Motor neuron (in vitro differentiated cells): ENCODE results near the gene KIF2C. TPM values are rescaled to one million over a fixed set of nuclear protein-coding genes. Genes with fewer than 3 reads are reported as not detected.
"Not testable (repeated sequence)": the region's sequence is repeated elsewhere in the genome, so short reads cannot be mapped to it uniquely, and the experiment has no call there.

Source experiments
- ATAC-seq, 8 experiments: fragments of 200-7000 bp; cut with Tn5 transposase; replicated peaks in 6 of 8; 2 replicates each; pipeline ENCODE4 v1.8.0; 2021; ENCODE audit warnings: mild to moderate bottlenecking in 8 of 8, moderate library complexity in 8 of 8
- H3K27ac ChIP-seq, 2 donors: fragments of 250-450 bp; sonication (Bioruptor Pico); 2 replicates each; pipeline ENCODE4 v1.9.0; 2021; ENCODE audit warnings: antibody characterized with exemption in 2 of 2, mild to moderate bottlenecking in 2 of 2, moderate library complexity in 1 of 2
- H3K4me1 ChIP-seq, 2 donors: fragments of 250-450 bp; sonication (Bioruptor Pico); replicated peaks in 1 of 2; 2 replicates each; pipeline ENCODE4 v1.6.1; 2021; ENCODE audit warnings: antibody characterized with exemption in 2 of 2, mild to moderate bottlenecking in 2 of 2, moderate library complexity in 1 of 2
- H3K4me3 ChIP-seq, 5 donors: fragments of 250-450 bp; sonication (Bioruptor Pico); 2 replicates each; pipeline ENCODE4 v1.9.0; 2021; ENCODE audit warnings: antibody characterized with exemption in 5 of 5, mild to moderate bottlenecking in 5 of 5, moderate library complexity in 4 of 5
- WGBS, 10 experiments: fragments of 450-650 bp; shearing (Covaris generic); methylation state at CpG; one replicate each; pipeline ENCODE4 v1.0.0; 2022; 5-methylcytosine and 5-hydroxymethylcytosine counted together
- in situ Hi-C, 9 experiments: fragments of 400-800 bp; cut with MboI; loops; one replicate each; pipeline ENCODE4 v1.15.0; 2021; ENCODE audit warnings: low sequenced_read_pairs in 9 of 9, low pct_unique_long_range_greater_than_20kb in 2 of 9; ENCODE audit not compliant: unreplicated experiment in 9 of 9
- total RNA-seq, 8 experiments: library from RNA; unstranded; fragments of 300-600 nt; gene quantifications; 2 replicates each; pipeline versions ENCODE4 v1.2.3 to v1.2.4, GENCODE V29; 2022

The KIF2C gene
- total RNA-seq, 8 experiments from 2014 or later: 0.61 to 92.3 (median 4.9) TPM

- no peak for ATAC-seq
- no peak overlapping the region for H3K27ac ChIP-seq
- no peak overlapping the region for H3K4me3 ChIP-seq
- 58 to 97% (median 88%) methylated on average over 2 to 15 of the region's 28 CpGs; no CpG with 5 or more reads in 4 of the 10 experiments for WGBS, 10 experiments
- in situ Hi-C loops: no loop called here
- no peaks in the 10 kb centered on the region for H3K4me1 ChIP-seq
These were observed 15.9 kb upstream of the KIF2C start for GRCh38 chr1:44723496-44724295.

DNA sequence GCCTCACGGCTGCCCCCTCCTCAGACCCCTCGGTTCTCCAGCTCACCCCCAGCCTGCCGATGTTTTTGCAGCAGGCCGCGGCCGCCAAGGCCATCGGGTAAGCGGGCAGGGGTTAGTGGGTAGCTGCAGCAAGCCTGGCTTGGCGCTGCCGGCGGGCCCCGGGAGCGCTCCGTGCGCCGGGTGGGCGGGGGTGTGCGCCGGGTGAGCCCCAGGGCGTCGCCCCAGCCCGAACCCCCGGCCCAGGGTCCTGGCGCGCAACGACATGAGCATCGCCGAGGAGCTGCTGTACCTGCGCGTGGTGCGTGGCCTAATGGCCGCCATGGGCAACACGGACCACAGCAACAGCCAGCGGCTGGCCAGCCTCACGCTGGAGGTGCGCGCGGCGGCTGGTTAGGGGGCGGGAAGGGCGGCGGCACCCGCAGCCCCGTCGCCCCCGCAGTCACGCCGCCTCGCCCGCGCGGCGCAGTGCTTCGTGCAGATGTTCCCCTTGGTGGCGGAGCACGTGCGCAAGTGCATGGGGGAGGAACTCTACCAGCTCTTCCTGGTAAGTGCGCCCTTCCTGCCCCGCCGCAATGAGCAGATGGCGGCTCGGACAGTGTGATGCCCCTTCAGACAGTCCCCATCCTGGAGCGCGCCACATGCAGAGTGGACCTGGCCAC lies 15.2 kb upstream of the KIF2C start:
- in situ Hi-C loops: no loop called here
- H3K4me1 ChIP-seq: no peaks in the 10 kb centered on the region
- 95% methylated on average over 18 of the region's 64 CpGs; no CpG with 5 or more reads in 9 of the 10 experiments for WGBS, 10 experiments

GRCh38 chr1:44724955-44725698 lies 14.5 kb upstream of the KIF2C start:
- H3K4me1 ChIP-seq: no peaks in the 10 kb centered on the region
- ATAC-seq: no peak
- H3K4me3 ChIP-seq: no peak overlapping the region
- no peak overlapping the region for H3K27ac ChIP-seq
- in situ Hi-C loops: loop anchor here in 1 of 9 experiments (25.0 kb wide), 1 partner anchor 587 kb away; no protein-coding TSS in a partner anchor
- 80 to 96% (median 87%) methylated on average over 1 to 19 of the region's 27 CpGs; no CpG with 5 or more reads in 3 of the 10 experiments for WGBS, 10 experiments

More for the DNA sequence above, 15.2 kb upstream of the KIF2C start:
- ATAC-seq: no peak
- Histone ChIP-seq H3K27ac (no peak overlapping the region), H3K4me3 (no peak overlapping the region)

- in situ Hi-C loops: loop anchor here in 1 of 9 experiments (25.0 kb wide), 1 partner anchor 581 kb away; no protein-coding TSS in a partner anchor
- WGBS, 10 experiments: 0 to 12% (median 2%) methylated on average over 3 to 19 of the region's 19 CpGs
- Histone ChIP-seq H3K27ac (peak within 1 kb of the TSS; percentile 96 to 99), H3K4me1 (peaks cover 0 to 4% of the 10 kb centered on the region in 2 donors), H3K4me3 (peak within 1 kb of the TSS; percentile 13 to 24 (median 17))
- ATAC-seq: peak; percentile 79 to 88 (median 85)
These were observed 8.7 kb upstream of the KIF2C start, which contains the start of gene RNU5D-1 for GRCh38 chr1:44730741-44731512. TSS of gene RNU5D-1 (minus strand) at chr1:44731170.

- Histone ChIP-seq H3K4me1 (peaks cover 0 to 4% of the 10 kb centered on the region in 2 donors), H3K4me3 (no peak overlapping the region), H3K27ac (no peak overlapping the region)
- in situ Hi-C loops: loop anchor here in 1 of 9 experiments (25.0 kb wide), 1 partner anchor 579 kb away; no protein-coding TSS in a partner anchor
- no peak for ATAC-seq
- WGBS, 10 experiments: 0 to 100% (median 90%) methylated on average over 1 of the region's 1 CpG; no CpG with 5 or more reads in 6 of the 10 experiments
These were observed 6.3 kb upstream of the KIF2C start for GRCh38 chr1:44733365-44733764.

DNA sequence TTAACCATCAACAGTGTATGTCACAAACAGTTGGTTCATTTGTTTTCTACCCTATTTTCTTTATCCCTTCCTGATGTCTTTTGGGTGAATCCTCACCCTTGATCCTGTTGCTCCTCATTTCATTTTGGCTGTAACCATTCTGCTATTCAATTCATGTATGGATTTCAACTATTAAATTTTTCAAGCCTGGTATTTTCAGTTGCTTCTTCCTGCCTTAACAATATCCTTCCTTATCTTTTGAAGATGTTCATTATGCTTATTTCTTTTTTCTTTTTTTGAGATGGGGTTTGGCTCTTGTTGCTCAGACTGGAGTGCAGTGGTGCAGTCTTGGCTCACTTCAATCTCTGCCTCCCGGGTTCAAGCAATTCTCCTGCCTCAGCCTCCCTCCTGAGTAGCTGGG lies 5.9 kb upstream of the KIF2C start:
- in situ Hi-C loops: loop anchor here in 1 of 9 experiments (25.0 kb wide), 1 partner anchor 579 kb away; no protein-coding TSS in a partner anchor
- Histone ChIP-seq H3K4me1 (peaks cover 0 to 4% of the 10 kb centered on the region in 2 donors), H3K27ac (no peak overlapping the region), H3K4me3 (no peak overlapping the region)
- WGBS, 10 experiments: 0 to 100% (median 78%) methylated on average over 1 of the region's 1 CpG; no CpG with 5 or more reads in 3 of the 10 experiments
- ATAC-seq: no peak

DNA sequence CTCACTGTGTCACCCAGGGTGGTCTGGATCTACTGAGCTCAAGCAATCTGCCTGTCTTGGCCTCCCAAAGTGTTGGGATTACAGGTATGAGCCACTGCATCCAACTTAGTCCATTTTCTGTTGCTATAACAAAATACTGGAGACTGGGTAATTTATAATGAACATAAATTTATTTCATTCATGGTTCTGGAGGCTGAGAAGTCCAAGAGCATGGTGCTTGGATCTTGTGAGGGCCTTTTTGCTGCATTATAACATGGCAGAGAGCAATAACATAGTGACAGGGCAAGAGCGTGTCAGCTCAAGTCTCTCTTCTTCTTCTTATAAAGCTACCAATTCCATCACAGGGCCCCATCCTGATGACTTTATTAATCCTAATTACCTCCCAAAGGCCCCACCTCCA lies 3.6 kb upstream of the KIF2C start:
- ATAC-seq: no peak
- Histone ChIP-seq H3K27ac (no peak overlapping the region), H3K4me1 (peaks cover 3 to 10% of the 10 kb centered on the region in 2 donors), H3K4me3 (no peak overlapping the region)
- 93 to 100% (median 100%) methylated on average over 1 of the region's 1 CpG; no CpG with 5 or more reads in 4 of the 10 experiments for WGBS, 10 experiments
- in situ Hi-C loops: loop anchor here in 1 of 9 experiments (25.0 kb wide), 1 partner anchor 576 kb away; no protein-coding TSS in a partner anchor

GRCh38 chr1:44738953-44739306 lies 707 bp upstream of the KIF2C start:
- in situ Hi-C loops: loop anchor here in 1 of 9 experiments (25.0 kb wide), 1 partner anchor 573 kb away; no protein-coding TSS in a partner anchor
- 40 to 100% (median 92%) methylated on average over 1 of the region's 1 CpG; no CpG with 5 or more reads in 6 of the 10 experiments for WGBS, 10 experiments
- H3K4me1 ChIP-seq, ATAC-seq: not testable (repeated sequence)
- Histone ChIP-seq H3K27ac (peak overlapping the region in 1 of 2 donors; percentile 51), H3K4me3 (peak overlapping the region; percentile 41 to 54 (median 50))

DNA sequence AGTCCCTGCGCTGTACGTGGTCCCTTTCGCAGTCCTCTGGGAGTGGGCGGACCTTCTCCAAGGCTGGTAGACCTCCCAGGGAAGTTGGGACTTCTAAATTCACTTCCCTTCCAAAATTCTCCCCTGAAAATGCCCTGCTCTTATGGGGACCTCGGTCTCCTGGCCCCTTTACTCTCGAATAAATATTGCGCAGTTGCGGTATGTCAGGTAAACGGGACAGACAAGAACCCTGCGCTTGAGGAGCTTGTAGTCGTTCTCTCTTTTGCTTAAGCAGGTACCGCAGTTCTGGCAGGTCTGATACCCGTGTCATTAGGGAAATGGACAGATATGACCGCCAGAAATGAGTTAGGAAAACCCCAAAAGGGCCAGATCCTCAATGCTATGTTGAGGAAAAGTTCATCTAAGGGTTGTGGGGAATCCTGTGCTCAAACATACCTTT lies 561 bp downstream of the KIF2C start:
- H3K27ac ChIP-seq: peak overlapping the region in 1 of 2 donors; percentile 4
- WGBS, 10 experiments: 0 to 10% (median 0%) methylated on average over 1 to 14 of the region's 14 CpGs
- in situ Hi-C loops: loop anchor here in 1 of 9 experiments (25.0 kb wide), 1 partner anchor 572 kb away; no protein-coding TSS in a partner anchor
- H3K4me1 ChIP-seq: peaks cover 3 to 10% of the 10 kb centered on the region in 2 donors
- peak overlapping the region; percentile 41 to 54 (median 50) for H3K4me3 ChIP-seq
- peak in 1 of 8 experiments; percentile 50 for ATAC-seq

GRCh38 chr1:44743211-44743610 lies 3.6 kb downstream of the KIF2C start:
- 86 to 100% (median 100%) methylated on average over 1 of the region's 1 CpG; no CpG with 5 or more reads in 2 of the 10 experiments for WGBS, 10 experiments
- in situ Hi-C loops: loop anchor here in 1 of 9 experiments (25.0 kb wide), 1 partner anchor 569 kb away; no protein-coding TSS in a partner anchor
- no peak for ATAC-seq
- Histone ChIP-seq H3K4me3 (no peak overlapping the region), H3K4me1 (peaks cover 3 to 12% of the 10 kb centered on the region in 2 donors), H3K27ac (no peak overlapping the region)

GRCh38 chr1:44747878-44748277 lies 8.2 kb downstream of the KIF2C start:
- Histone ChIP-seq H3K27ac (no peak overlapping the region), H3K4me3 (no peak overlapping the region), H3K4me1 (peaks cover 0 to 2% of the 10 kb centered on the region in 2 donors)
- no peak for ATAC-seq
- WGBS, 10 experiments: 71 to 100% (median 92%) methylated on average over 2 to 3 of the region's 3 CpGs; no CpG with 5 or more reads in 4 of the 10 experiments
- in situ Hi-C loops: loop anchor here in 1 of 9 experiments (25.0 kb wide), 1 partner anchor 564 kb away; no protein-coding TSS in a partner anchor
